IPS-18c (cell line): ENCODE results near the gene CHST6.
A peak's percentile ranks its signal among the peaks of the same experiment; 100 is the strongest.
"Not testable (repeated sequence)": the region's sequence is repeated elsewhere in the genome, so short reads cannot be mapped to it uniquely, and the experiment has no call there.

ENCODE experiments used
- H3K4me3 ChIP-seq: 2 replicates; pipeline ENCODE4 v1.7.0; 2013; ENCODE audit warnings: low read depth, mild to moderate bottlenecking, low read length, moderate library complexity; ENCODE audit not compliant: insufficient read depth
- H3K9me3 ChIP-seq: one replicate; pipeline ENCODE4 v1.6.1; 2013; ENCODE audit warnings: mild to moderate bottlenecking, low read length, moderate library complexity; ENCODE audit not compliant: control insufficient read depth, insufficient read depth

The CHST6 gene

DNA sequence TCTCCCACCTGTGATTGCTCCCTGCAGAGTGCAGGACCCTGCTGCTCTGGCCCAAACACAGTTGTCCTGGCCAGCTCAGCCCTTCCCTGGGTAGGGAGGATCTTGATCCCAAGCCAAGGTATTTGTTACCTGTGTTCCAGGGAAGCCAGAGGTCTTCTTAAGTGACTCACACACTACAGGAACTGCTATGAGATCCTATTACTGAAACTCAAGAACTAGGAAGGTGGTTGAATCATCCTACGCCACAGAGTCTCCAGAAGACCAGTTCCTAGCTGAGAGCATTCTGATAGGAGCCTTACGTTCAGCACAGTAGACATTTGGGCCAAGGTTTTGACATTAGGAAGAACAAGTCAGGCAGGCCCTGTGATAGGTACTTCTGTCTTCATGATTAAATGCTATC, 12.0 kb downstream of the CHST6 start:
- Histone ChIP-seq H3K9me3 (no peaks in the 10 kb centered on the region), H3K4me3 (no peak overlapping the region)

DNA sequence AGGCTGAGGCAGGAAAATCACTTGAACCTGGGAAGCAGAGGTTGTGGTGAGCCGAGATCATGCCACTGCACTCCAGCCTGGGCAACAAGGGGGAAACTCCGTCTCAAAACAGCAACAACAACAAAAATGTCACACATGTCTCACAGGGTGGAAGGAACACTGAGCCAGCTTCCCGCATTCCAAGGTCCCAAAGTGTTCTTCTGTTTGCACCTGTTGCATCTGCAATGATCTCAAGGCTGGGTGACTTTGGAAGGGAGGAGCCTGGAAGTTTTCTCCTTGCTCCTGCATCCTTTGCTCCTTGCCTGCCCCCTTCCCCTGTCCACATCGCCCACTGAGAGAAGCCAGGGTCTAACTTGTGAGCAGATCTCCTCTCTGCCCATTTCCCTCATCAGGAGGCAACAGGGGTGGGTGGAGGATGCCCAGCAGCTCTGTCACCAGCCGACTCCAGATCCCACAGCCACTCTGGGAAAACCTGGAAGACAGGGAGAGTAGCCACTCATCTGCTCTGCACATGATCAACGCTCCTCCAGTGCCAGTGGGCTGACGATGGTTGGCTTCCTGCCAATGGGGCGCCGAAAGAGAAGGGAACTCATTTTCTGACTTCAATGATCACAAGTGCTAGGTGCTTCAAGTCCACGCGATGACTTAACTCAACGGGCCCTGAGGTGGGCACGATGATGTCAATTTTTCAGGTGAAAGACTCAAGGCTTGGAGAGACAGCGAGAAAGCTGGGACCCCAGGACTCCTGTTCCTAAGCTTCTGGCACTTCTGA, 12.6 kb downstream of the CHST6 start:
- no peak overlapping the region for H3K4me3 ChIP-seq
- no peaks in the 10 kb centered on the region for H3K9me3 ChIP-seq

DNA sequence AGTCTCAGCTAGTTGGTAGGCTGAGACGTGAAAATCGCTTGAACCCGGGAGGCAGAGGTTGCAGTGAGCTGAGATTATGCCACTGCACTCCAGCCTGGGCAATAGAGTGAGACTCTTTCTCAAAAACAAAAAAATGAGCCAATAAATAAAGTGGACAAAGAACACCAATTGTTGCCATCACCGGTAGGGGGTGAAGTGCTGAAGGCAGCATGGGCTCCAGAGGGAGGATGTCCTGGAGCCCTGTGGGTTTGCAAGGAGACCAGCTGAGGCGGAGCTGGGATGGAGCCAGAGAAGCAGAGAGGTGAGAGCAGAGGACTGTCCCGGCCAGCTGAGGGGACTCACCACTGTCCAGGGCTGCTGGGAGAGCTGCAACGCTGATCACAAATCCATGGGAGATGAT, 13.8 kb downstream of the CHST6 start:
- Histone ChIP-seq H3K9me3 (no peaks in the 10 kb centered on the region), H3K4me3 (no peak overlapping the region)

DNA sequence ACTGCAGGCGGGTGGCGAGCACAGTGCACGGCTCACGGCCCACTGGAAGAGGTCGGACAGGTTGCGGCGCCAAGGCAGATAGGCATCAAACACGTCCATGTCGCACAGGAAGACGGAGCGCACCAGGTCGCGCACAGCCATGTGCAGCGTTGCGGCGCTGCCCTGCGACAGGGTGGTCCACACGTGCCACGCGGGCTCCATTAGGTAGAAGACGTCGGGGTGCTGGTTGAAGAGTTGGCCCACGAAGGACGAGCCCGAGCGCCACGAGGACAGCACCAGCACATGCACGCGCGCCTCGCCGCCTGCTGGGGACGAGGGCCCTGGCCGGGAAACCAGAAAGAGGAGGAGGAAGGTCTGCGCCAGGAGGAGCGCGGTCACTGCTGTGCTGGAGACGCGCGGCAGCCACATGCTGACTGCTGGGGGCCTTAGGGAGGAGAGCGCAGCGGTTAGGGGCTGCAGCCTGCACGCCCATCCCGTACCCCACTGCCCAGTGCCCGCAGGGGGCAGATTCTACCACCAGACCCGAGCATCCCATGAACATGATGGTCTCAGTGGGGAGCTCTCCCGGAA, 15.7 kb downstream of the CHST6 start:
- no peak overlapping the region for H3K4me3 ChIP-seq

DNA sequence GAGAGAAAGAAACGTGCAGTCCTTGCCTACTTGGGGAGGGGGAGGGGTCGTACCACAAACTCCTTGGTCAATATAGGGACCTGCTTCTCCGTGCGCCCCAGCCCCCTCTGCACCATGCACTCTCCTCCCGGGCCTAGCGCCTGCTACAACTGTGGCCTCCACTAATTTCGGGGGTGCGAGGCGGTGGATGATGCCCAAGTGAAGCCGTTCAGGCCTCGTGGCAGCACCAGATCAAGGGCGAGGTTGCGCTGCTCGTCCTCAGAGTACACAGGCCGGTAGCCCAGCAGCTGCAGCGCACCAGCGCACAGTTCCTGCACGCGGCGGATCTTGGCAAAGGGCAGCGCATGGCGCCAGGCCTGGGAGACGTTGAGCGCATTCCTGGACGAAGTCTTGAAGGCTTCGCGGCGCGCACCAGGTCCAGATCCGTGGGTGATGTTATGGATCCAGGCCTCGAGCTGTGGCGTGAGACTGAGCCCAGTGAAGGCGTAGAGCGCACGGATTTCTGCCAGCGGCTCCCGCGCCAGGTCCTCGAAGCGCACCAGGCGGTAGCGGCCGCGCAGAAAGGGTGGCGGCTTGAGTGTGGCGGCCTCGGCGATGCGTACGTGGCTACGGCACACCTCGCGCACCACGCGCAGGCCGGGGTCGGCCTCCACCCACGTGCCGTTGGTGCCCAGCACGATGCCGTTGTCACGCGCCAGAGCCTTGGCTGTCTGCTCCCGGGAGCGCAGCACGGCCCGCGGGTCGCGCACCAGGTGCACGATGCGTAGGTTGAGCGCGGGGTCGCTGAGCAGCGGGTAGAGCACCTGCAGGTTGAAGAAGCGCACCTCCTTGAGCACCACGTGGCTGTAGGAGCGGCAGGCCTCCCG, 16.5 kb downstream of the CHST6 start:
- H3K9me3 ChIP-seq = no peaks in the 10 kb centered on the region
- H3K4me3 ChIP-seq = no peak overlapping the region

More for the DNA sequence above, 15.7 kb downstream of the CHST6 start:
- H3K9me3 ChIP-seq = no peaks in the 10 kb centered on the region

DNA sequence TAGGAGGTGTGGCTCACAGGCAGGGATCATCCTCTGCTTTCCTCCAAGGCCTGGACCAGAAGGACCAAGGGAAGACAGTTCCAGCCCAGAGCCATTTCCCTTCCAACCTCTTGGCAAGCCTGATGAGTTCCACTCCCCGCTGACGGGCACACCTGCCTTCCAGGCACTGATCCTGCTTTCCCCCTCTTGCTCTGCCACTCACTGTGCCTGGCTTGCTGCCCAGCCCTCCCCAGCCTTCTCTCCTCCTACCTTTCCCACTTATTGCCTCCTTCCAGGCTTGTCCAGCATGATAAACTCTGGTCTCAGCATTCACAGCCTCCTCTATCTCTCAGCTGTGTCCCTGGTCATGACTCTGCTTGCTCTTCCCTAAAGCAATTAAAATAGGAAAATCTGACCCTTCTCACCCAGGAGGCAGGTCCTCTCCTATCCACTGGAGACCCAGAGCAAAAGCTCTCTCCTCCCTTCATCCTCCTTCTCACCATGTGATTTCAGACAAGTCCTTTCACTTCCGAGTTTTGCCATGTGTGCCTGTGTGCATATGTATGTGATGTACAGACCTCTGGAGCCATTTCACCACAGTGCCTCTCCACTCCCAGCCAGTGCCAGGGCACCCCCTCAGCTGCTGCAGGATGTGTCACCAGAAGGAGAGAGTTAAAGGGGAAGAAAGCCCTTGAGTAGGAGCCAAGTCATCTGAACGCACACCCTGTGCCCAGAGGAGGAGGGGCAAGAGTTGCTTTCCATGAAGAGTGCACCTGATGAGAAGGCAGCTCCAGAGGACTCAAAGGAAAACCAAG, 17.4 kb downstream of the CHST6 start:
- Histone ChIP-seq H3K4me3 (no peak overlapping the region), H3K9me3 (no peaks in the 10 kb centered on the region)

DNA sequence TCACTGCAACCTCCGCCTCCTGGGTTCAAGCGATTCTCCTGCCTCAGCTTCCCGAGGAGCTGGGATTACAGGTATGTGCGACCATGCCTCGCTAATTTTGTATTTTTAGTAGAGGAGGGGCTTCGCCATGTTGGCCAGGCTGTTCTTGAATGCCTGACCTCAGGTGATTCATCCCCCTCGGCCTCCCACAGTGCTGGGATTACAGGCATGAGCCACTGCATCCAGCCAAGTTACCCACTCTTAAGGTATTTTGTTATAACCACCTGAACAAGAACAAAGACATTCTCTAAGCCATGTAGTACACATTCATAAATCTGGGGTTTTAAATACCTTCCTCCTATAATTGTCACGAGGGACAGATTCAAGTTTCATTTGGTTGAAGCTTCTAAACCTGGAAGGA, 18.4 kb downstream of the CHST6 start:
- Histone ChIP-seq H3K4me3 (no peak overlapping the region), H3K9me3 (no peaks in the 10 kb centered on the region)

DNA sequence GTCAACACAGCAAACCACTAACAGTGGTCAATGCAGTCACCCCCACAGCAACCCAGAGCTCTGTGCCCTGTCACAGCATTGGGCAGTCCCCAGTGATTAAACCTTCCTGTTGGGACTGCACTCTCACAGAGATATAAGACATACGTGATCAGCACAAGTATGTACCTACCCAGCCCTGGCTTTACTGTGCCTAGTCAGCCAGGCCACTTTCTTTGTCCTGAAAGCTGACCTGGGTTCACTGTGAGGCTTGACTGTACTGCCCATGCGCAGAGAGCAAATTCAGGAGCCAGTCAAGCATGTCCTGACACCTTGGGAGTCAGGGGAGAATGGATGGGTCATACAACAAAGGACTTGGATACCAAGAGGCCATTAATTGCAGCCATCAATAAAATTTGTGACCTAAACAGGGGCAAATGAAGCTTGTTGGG, 19.8 kb downstream of the CHST6 start:
- H3K4me3 ChIP-seq = no peak overlapping the region
- no peaks in the 10 kb centered on the region for H3K9me3 ChIP-seq

DNA sequence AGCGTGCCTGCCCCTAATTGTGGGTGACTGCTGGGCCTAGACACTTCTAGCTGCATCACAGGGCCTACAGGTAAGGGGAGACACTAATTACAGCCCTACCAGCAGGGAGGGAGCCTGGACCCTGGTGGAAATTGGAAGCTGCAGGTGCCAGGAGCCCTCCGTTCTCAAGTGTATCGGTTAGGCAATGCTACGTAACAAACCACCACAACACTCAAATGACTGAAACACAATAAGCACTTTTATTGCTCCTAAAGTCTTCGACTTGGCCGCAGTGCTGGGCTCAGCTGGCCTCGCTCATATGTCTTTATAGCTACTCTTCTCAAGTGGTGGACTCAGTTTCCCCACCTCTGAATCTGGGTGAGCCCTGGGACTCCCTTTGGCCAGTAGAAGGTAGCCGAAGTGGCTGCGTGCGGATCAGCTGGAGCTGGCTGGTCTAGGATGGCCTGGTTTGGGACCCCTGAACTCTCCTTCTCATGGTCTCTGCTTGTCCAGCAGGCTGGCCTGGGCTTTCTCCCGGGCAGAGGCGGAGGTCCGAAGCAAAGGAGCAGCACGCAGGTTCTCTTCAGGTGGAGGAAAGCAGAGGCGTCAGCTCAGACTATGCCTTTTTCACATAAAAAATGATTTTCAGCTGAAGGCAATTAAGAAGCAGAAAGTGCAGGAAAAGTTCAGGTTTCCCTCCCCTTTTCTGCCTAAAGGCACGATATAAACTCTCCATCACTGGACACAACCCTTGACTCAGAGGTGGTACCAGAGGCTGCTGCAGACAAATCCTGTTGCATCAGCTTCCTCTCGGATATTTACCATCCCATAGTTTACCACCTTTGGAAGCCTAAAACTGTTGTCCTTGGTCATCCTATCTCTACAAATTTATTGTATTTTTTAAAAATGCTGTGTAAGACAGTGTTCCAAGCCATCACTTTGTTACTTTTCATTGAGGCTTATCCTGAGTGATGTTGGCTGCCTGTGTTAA, 22.0 kb downstream of the CHST6 start:
- Histone ChIP-seq H3K4me3 (no peak overlapping the region), H3K9me3 (no peaks in the 10 kb centered on the region)

DNA sequence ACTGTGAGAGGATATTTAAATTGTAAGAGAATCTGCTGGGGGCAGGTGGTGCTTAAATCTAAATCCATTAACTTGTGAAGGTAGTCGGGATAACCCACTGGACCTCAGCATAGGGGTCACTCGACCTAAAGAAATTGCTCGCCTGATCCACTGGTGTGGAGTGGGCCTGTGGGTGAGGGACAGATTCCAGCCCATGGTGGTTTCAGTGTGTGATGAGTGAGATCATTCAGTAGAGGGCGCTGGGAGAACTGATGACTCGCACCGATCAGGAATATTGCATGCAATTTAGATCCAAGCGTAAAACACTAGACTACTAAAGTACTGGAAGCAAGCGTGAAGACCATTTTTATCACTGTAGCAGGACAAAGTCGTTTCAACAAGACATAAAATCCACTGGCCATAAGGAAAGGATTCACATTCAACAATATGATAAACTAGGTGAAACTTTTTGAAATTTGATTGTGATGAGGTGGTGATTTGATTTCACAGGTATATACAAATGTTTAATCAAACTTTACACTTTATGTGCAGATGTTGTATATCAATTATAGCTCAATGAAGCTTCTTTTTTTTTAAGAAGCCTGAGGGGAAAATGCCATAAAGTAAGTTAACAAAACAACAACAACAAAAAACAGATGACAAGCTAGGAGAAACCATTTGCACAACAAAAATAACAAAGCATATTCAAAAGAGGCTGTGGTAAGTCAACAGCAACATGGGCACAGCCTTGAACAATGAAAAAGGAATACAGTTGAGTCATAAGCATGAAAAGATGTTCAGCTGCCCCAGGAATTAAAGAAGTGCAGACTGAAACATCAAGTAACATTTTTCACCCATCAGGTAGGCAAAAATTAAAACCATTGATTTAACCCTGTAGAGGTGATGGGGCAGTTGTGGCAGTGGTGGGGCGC, 23.3 kb downstream of the CHST6 start:
- H3K9me3 ChIP-seq = no peaks in the 10 kb centered on the region
- H3K4me3 ChIP-seq = no peak overlapping the region

DNA sequence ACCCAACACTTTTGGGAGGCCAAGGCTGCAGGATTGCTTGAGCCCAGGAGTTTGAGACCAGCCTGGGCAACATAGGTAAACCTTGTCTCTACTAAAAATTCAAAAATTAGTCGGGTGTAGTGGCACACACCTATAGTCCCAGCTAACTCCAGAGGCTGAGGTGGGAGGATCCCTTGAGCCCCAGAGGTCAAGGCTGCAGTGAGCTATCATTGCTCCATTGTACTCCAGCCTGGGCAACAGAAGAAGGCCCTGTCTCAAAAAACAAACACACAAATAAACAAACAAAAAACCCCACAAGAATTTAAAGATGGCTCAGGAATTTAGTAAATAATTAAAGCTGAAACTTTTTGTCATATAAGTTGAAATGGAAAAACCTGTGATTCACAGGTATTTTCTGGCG, 28.5 kb downstream of the CHST6 start:
- Histone ChIP-seq H3K4me3 (no peak overlapping the region), H3K9me3 (no peaks in the 10 kb centered on the region)

DNA sequence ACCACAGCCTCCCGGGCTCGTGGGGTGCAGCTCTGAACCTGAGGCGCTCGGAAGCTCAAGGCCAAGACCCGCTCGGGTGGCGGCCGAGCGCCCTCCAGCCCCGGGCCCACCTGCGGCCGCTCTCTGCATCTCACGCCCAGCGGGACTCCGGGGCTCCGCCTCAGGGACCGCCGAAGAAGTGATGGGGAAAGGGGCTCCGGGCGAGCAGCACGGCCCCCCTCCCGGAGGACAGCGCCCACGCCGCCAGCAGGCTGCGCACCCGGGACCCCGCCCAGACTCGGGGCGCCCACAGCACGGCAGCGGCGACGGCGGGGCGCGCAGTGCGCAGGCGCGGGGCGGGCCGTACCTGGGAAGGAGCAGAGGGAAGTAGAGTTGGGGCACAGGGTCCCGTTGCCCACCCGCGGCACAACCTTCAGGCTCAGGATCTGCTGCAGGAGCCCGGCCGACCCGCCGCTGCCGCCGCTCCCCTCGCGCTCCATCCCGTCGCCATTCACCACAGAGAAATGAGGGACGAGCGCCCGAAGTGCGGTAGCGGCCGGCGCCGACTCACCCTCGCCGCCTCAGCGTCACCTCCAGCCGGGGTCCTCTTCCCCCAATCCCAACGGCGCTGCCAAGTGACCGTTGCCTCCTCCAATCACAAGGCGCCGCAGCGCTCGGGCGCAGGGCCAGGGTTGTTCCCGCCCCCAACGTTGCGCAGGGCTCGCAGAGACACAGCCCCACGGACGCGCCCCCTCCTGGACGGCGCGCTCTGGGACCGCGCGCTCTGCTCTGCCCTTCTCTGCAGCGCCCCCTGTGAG, 30.9 kb downstream of the CHST6 start, which contains the start of gene TMEM170A:
Gene TMEM170A (minus strand): TSS at position 568 of the 797 bp plus-strand sequence. CDS start 89 bp downstream, at position 479.
- H3K9me3 ChIP-seq = no peaks in the 10 kb centered on the region
- H3K4me3 ChIP-seq = peak within 1 kb of the TSS; percentile 81

DNA sequence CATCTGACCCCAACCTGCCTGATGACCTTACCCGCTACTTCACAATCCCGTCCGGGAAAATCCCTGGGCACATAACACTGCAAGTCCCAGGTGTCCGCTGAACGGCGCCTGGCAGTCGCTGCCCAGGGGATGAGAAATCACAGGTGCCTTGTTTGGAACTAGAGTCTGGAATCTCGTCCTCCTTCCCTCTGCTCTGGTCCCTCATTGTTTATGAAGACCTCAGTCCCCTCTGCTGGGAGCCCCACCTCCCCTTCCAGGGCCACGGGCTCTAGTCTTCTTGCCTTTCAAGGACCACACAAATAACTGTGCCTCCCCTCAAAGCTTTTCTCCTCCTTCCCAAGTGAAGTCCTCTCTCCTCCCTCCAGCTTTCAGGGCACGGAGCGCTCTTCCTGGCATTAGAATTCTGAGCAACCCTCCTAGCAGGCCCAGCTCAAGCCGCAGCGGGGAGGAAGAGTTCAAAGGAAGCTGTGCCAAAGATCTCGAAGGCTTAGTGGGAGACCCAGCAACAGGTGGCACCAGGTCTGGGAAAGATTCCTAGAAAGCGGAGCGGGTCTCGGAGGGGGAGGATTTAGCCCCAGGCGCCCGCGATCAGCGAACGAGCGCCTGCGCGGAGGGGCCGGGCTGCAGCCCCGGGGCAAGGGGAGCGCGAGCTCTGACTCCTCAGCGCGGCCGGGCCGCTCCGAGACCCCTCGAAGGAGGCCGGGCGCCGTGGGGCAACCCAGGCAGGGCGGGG, 31.7 kb downstream of the CHST6 start:
- H3K9me3 ChIP-seq = not testable (repeated sequence)
- H3K4me3 ChIP-seq = peak overlapping the region; percentile 81

DNA sequence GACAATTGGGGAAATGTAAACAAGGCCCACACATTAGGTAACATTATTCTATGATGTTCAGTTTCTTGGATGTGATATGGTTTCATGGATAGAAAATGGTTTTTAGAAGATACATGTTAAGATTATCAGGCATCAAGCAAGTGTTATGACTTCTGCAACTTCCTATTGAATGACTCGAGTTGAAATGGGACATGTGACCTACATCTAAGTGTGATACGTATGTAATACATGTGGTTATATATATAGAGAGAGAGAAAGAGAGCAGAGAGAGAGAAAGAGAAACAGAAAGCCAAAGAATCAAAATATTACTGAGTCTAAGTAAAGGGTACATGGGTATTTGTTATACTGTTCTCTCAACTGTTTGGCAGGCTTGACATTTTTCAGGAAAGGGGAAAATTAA, 32.4 kb downstream of the CHST6 start:
- Histone ChIP-seq H3K9me3 (no peaks in the 10 kb centered on the region), H3K4me3 (no peak overlapping the region)
